IMR-90 (cell line): Measurements from ENCODE around the gene PAQR9. TPM values are rescaled to one million over a fixed set of nuclear protein-coding genes. Genes with fewer than 3 reads are reported as not detected.

Source experiments
- ATAC-seq: fragments of 200-7000 bp; cut with Tn5 transposase; 2 replicates; pipeline ENCODE4 v1.9.1; 2020; ENCODE audit warnings: low read depth, mild to moderate bottlenecking, moderate library complexity
- BruUV-seq: library from RNA; stranded (reverse); fragments of 400-500 nt; replicated peaks from 2 replicates; lab custom pipeline; 2021; lab: Mats Ljungman, UMichigan
- CTCF ChIA-PET: fragments of 300-600 bp; formaldehyde crosslinking; extraction: SDS; loops from one replicate; lab custom pipeline; 2021; ENCODE audit warnings: antibody characterized with exemption; lab: Yijun Ruan, JAX
- POLR2A ChIA-PET: fragments of 300-600 bp; sonication (Branson Sonifier 250); formaldehyde crosslinking; loops from one replicate; lab custom pipeline; 2022; ENCODE audit warnings: antibody characterized with exemption; ENCODE audit not compliant: unreplicated experiment; lab: Charles Lee
- DNase-seq: peaks from one replicate; pipeline ENCODE4 v3.0.0; 2013
- H2AFZ ChIP-seq: replicated peaks from 2 replicates; pipeline ENCODE3; 2013; ENCODE audit warnings: low read length, mild to moderate bottlenecking; ENCODE audit not compliant: poor library complexity
- H2AK5ac ChIP-seq: 2 replicates; pipeline ENCODE4 v1.6.1; 2013; ENCODE audit warnings: low read depth, low read length, inconsistent platforms
- H2AK9ac ChIP-seq: replicated peaks from 2 replicates; pipeline ENCODE3; 2013; ENCODE audit warnings: mild to moderate bottlenecking, low read depth, low read length, moderate library complexity; ENCODE audit not compliant: poor library complexity
- H2BK120ac ChIP-seq: 2 replicates; pipeline ENCODE4 v1.6.1; 2013; ENCODE audit warnings: low read depth, low read length, inconsistent platforms
- H2BK15ac ChIP-seq: 3 replicates; pipeline ENCODE4 v1.6.1; 2013; ENCODE audit warnings: low read depth, low read length, inconsistent platforms
- H2BK20ac ChIP-seq: 2 replicates; pipeline ENCODE4 v1.6.1; 2013; ENCODE audit warnings: low read depth, mild to moderate bottlenecking, inconsistent platforms, low read length, moderate library complexity
- H2BK5ac ChIP-seq: 2 replicates; pipeline ENCODE4 v1.6.1; 2013; ENCODE audit warnings: mild to moderate bottlenecking, low read depth, low read length, inconsistent platforms; ENCODE audit not compliant: poor library complexity, severe bottlenecking
- H3K14ac ChIP-seq: replicated peaks from 2 replicates; pipeline ENCODE4 v1.6.1; 2013; ENCODE audit warnings: low read depth, low read length, inconsistent platforms
- H3K18ac ChIP-seq: 2 replicates; pipeline ENCODE4 v1.6.1; 2013; ENCODE audit warnings: low read depth, low read length, control low read depth
- H3K23ac ChIP-seq: 2 replicates; pipeline ENCODE4 v1.6.1; 2013; ENCODE audit warnings: low read depth, low read length, inconsistent platforms
- H3K27ac ChIP-seq: 2 replicates; pipeline ENCODE4 v1.5.1; 2013; ENCODE audit warnings: mild to moderate bottlenecking, control low read depth, low read length; ENCODE audit not compliant: insufficient read depth
- H3K27me3 ChIP-seq: 2 replicates; pipeline ENCODE4 v1.6.1; 2013; ENCODE audit warnings: low read length; ENCODE audit not compliant: control insufficient read depth, insufficient read depth
- H3K36me3 ChIP-seq: 2 replicates; pipeline ENCODE4 v1.6.1; 2013; ENCODE audit warnings: low read length, mixed read lengths; ENCODE audit not compliant: control insufficient read depth, insufficient read depth
- H3K4ac ChIP-seq: 2 replicates; pipeline ENCODE4 v1.6.1; 2013; ENCODE audit warnings: low read depth, low read length, inconsistent platforms
- H3K4me1 ChIP-seq: 2 replicates; pipeline ENCODE4 v1.6.1; 2013; ENCODE audit warnings: low read length, mixed read lengths; ENCODE audit not compliant: control insufficient read depth, insufficient read depth
- H3K4me2 ChIP-seq: 2 replicates; pipeline ENCODE4 v1.6.1; 2013; ENCODE audit warnings: low read depth, mild to moderate bottlenecking, control low read depth, low read length, moderate library complexity
- H3K4me3 ChIP-seq: 2 replicates; pipeline ENCODE4 v1.5.1; 2013; ENCODE audit warnings: low read depth, mild to moderate bottlenecking, control low read depth, low read length, moderate library complexity; ENCODE audit not compliant: insufficient read depth
- H3K56ac ChIP-seq: 2 replicates; pipeline ENCODE4 v1.6.1; 2013; ENCODE audit warnings: low read length, inconsistent platforms; ENCODE audit not compliant: insufficient read depth; ENCODE audit errors: extremely low read depth
- H3K79me1 ChIP-seq, 2 experiments: 2 replicates each; pipeline ENCODE4 v1.6.1; 2013; ENCODE audit warnings: low read length in 2 of 2, inconsistent platforms in 1 of 2, low read depth in 1 of 2
- H3K9ac ChIP-seq: 2 replicates; pipeline ENCODE4 v1.6.1; 2013; ENCODE audit warnings: low read depth, low read length, control low read depth
- H3K9me1 ChIP-seq: 2 replicates; pipeline ENCODE4 v1.6.1; 2013; ENCODE audit warnings: low read length, inconsistent platforms; ENCODE audit not compliant: insufficient read depth
- H3K9me3 ChIP-seq: 2 replicates; pipeline ENCODE4 v1.6.1; 2013; ENCODE audit warnings: low read length; ENCODE audit not compliant: control insufficient read depth, insufficient read depth
- H4K20me1 ChIP-seq: 2 replicates; pipeline ENCODE4 v1.6.1; 2013; ENCODE audit warnings: low read length, inconsistent platforms; ENCODE audit not compliant: insufficient read depth
- H4K5ac ChIP-seq: 2 replicates; pipeline ENCODE4 v1.6.1; 2013; ENCODE audit warnings: mild to moderate bottlenecking, low read depth, low read length, control low read depth
- H4K8ac ChIP-seq, 2 experiments: 2 replicates each; pipeline ENCODE4 v1.6.1; 2013; ENCODE audit warnings: low read depth in 2 of 2, low read length in 2 of 2, control low read depth in 1 of 2, inconsistent platforms in 1 of 2
- H4K91ac ChIP-seq: 2 replicates; pipeline ENCODE4 v1.6.1; 2013; ENCODE audit warnings: low read depth, low read length, inconsistent platforms; ENCODE audit not compliant: insufficient read depth
- BHLHE40 ChIP-seq: fragments of 150-350 bp; IDR thresholded peaks from 2 replicates; pipeline ENCODE4 v1.6.1; 2016; ENCODE audit warnings: mild to moderate bottlenecking, low read depth, low read length
- CEBPB ChIP-seq: IDR thresholded peaks from 2 replicates; pipeline ENCODE4 v1.6.1; 2012; ENCODE audit warnings: low read depth, low read length, improper control_type of control experiment
- CHD1 ChIP-seq: IDR thresholded peaks from 2 replicates; pipeline ENCODE4 v1.6.1; 2012; ENCODE audit warnings: low read depth, low read length, improper control_type of control experiment
- ELK1 ChIP-seq: fragments of 150-350 bp; IDR thresholded peaks from 2 replicates; pipeline ENCODE4 v1.6.1; 2016; ENCODE audit warnings: low read depth, mild to moderate bottlenecking, low read length, moderate library complexity, borderline replicate concordance
- MAFK ChIP-seq: IDR thresholded peaks from 2 replicates; pipeline ENCODE4 v1.6.1; 2012; ENCODE audit warnings: low read depth, low read length, improper control_type of control experiment
- MAZ ChIP-seq: IDR thresholded peaks from 2 replicates; pipeline ENCODE4 v1.6.1; 2012; ENCODE audit warnings: low read depth, mild to moderate bottlenecking, low read length, improper control_type of control experiment, moderate library complexity, borderline replicate concordance
- MXI1 ChIP-seq: IDR thresholded peaks from 2 replicates; pipeline ENCODE4 v1.6.1; 2012; ENCODE audit warnings: low read depth, mild to moderate bottlenecking, low read length, moderate library complexity, borderline replicate concordance
- NFE2L2 ChIP-seq: fragments of 150-350 bp; IDR thresholded peaks from 2 replicates; pipeline ENCODE4 v1.6.1; 2016; ENCODE audit warnings: low read depth, mild to moderate bottlenecking, low read length
- POLR2A ChIP-seq: IDR thresholded peaks from 2 replicates; pipeline ENCODE4 v1.6.1; 2012; ENCODE audit warnings: mild to moderate bottlenecking, low read depth, low read length
- RFX5 ChIP-seq: IDR thresholded peaks from 2 replicates; pipeline ENCODE4 v1.8.0; 2012; ENCODE audit warnings: low read depth, mild to moderate bottlenecking, low read length, moderate library complexity
- USF2 ChIP-seq: fragments of 150-350 bp; IDR thresholded peaks from 2 replicates; pipeline ENCODE4 v1.6.1; 2017; ENCODE audit warnings: mild to moderate bottlenecking, antibody characterized with exemption, low read length, low read depth
- WGBS, 2 experiments: methylation state at CpG; one replicate each; pipeline versions ENCODE4 v1.1.5 to v1.1.7; 2013; ENCODE audit warnings: missing lambda C conversion rate in 2 of 2; ENCODE audit not compliant: insufficient read length in 1 of 2; ENCODE audit errors: extremely low coverage in 2 of 2; 5-methylcytosine and 5-hydroxymethylcytosine counted together
- dilution Hi-C: fragments of 300-500 bp; cut with HindIII; formaldehyde crosslinking; loops from one replicate; pipeline ENCODE4 v1.14.3; 2018; ENCODE audit warnings: low sequenced_read_pairs; ENCODE audit not compliant: unreplicated experiment
- in situ Hi-C: fragments of 300-500 bp; cut with MboI; formaldehyde crosslinking; loops from 3 replicates; pipeline ENCODE4 v1.14.3; 2019; ENCODE audit warnings: low sequenced_read_pairs, inconsistent platforms, mixed read lengths
- intact Hi-C: fragments of 100-400 bp; cut with micrococcal nuclease; formaldehyde crosslinking; loops from 2 replicates; pipeline ENCODE4 v1.10.0; 2022
- polyA plus RNA-seq, 3 experiments: library from polyadenylated mRNA; depleted of rRNA; stranded (reverse); fragments of >200 nt; gene quantifications; 2 replicates each; pipeline ENCODE4 v1.2.3, GENCODE V29; 2012; ENCODE audit warnings: low replicate concordance in 1 of 3
- total RNA-seq: library from RNA; depleted of rRNA; stranded (reverse); fragments of >200 nt; gene quantifications from 2 replicates; pipeline ENCODE4 v1.2.3, GENCODE V29; 2012

PAQR9 gene
- total and polyA plus RNA-seq, 2 of the 4 experiments (the other 2 are of a cell fraction), result 0.05 TPM; not detected in 1

GRCh38 chr3:142914286-142914811 lies 49.1 kb downstream of the PAQR9 start:
- dilution Hi-C loops (no loop called here), intact Hi-C loops (no loop called here), in situ Hi-C loops (no loop called here)
- H3K9me3 ChIP-seq, result no peaks in the 10 kb centered on the region
- no peak overlapping the region for H3K27ac ChIP-seq
- H3K4me1 ChIP-seq, result no peaks in the 10 kb centered on the region
- H3K14ac ChIP-seq, result no peak overlapping the region
- H3K56ac ChIP-seq, result no peak overlapping the region
- peak overlapping the region; percentile 70 for H2AK9ac ChIP-seq
- H2AK5ac ChIP-seq, result no peak overlapping the region
- H3K4me2 ChIP-seq, result no peak overlapping the region
- H3K27me3 ChIP-seq, result peaks cover 5% of the 10 kb centered on the region
- no peaks in the 10 kb centered on the region for H4K20me1 ChIP-seq
- no peak overlapping the region for H3K23ac ChIP-seq
- H4K5ac ChIP-seq, result no peak overlapping the region
- no TSS peak for BruUV-seq
- TF ChIP-seq CHD1 (no peak), RFX5 (no peak), POLR2A (no peak), USF2 (no peak), ELK1 (no peak), CEBPB (no peak), NFE2L2 (no peak), MXI1 (no peak), MAFK (no peak), BHLHE40 (no peak), MAZ (no peak)
- H3K4ac ChIP-seq, result no peak overlapping the region
- H3K18ac ChIP-seq, result no peak overlapping the region
- H4K91ac ChIP-seq, result no peak overlapping the region
- H3K9ac ChIP-seq, result no peak overlapping the region
- no peak overlapping the region for H4K8ac ChIP-seq
- no peaks in the 10 kb centered on the region for H3K9me1 ChIP-seq
- H2BK15ac ChIP-seq, result no peak overlapping the region
- ChIA-PET POLR2A (no interaction called here), CTCF (no interaction called here)
- no peak overlapping the region for H2BK120ac ChIP-seq
- ATAC-seq, result no peak
- 32% methylated on average over 2 of the region's 3 CpGs; no CpG with 5 or more reads in 1 of the 2 experiments for WGBS, 2 experiments
- no peaks in the 10 kb centered on the region for H3K36me3 ChIP-seq
- H2BK20ac ChIP-seq, result no peak overlapping the region
- no peak overlapping the region for H3K4me3 ChIP-seq
- H2AFZ ChIP-seq, result no peak overlapping the region
- H3K79me1 ChIP-seq, result no peaks in the 10 kb centered on the region
- DNase-seq, result no peak
- H2BK5ac ChIP-seq, result no peak overlapping the region
